ENCODE data around the gene IQCH.

IQCH gene

DNA sequence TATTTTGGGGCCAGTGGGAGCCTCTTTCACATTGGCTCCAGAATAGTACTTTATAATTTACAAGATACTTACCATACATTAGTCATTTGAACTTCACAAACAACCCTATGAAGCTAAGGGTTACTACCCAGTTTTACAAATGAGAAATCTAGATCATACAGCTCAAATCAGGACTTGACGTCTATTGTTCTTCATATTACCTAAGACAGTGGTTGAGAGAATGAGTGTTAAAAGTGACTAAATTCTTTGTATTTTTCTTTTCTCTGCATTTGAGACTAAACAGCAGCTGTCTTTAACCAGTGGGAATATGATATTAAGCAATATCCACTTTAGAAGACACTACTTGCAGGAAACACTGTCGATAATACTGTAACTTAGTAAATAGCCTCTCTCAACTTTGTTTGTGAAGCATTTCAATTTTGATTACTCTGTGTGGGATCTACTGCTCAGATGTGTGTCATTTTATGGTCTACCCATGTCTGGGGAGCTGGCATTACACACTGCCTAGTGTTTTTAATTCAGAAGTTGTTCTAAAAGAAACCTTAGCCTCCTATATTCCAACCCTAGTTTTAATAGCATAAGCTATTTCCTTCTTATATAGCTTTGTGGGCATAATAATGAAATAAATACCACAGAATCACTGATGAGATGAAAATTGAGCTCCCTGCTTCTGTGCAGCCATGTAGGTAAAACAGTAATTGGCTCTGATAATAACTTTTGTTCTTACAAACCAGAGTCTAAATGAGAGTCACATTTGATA, 45.9 kb downstream of the IQCH start:
- DNase-seq (ENCODE audit: low read depth in 3 of 3), result no peak

- DNase-seq (ENCODE audit: low read depth in 3 of 3), result no peak
Observed at GRCh38 chr15:67303490-67304363, 49.1 kb downstream of the IQCH start.

GRCh38 chr15:67304778-67305177, 50.2 kb downstream of the IQCH start:
- no peak for DNase-seq (ENCODE audit: low read depth in 3 of 3)

- no peak for DNase-seq (ENCODE audit: low read depth in 3 of 3)
Observed at GRCh38 chr15:67305506-67305905, 50.9 kb downstream of the IQCH start.

DNA sequence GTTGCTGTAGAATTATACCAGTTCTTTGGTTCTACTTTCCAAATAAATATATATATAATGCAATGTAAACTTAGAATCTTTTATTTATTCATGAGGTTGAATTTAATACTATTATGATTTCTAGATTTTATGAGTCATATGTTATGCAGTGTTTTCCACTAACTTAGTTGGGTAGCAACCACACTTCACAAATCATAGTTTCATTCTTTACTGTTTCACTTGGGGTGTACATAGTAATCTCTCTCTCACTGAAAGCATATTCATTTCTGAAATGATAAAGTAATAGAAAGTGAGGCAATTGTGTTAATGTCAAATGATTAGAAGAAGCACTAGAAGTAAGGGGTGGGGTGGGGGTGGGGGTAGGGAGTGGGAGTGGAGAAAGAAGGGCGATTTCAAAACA, 52.6 kb downstream of the IQCH start:
- DNase-seq (ENCODE audit: low read depth in 3 of 3), result no peak

- no peak for DNase-seq (ENCODE audit: low read depth in 3 of 3)
Observed at GRCh38 chr15:67307889-67308597, 53.5 kb downstream of the IQCH start.

GRCh38 chr15:67311731-67312130, 57.1 kb downstream of the IQCH start:
- no peak for DNase-seq (ENCODE audit: low read depth in 3 of 3)

- DNase-seq (ENCODE audit: low read depth in 3 of 3), result no peak
Observed at GRCh38 chr15:67319961-67320360, 65.4 kb downstream of the IQCH start.

- no peak for DNase-seq (ENCODE audit: low read depth in 3 of 3)
Observed at GRCh38 chr15:67321352-67321751, 66.8 kb downstream of the IQCH start.

GRCh38 chr15:67322481-67322880, 67.9 kb downstream of the IQCH start:
- no peak for DNase-seq (ENCODE audit: low read depth in 3 of 3)

GRCh38 chr15:67327312-67327711, 72.7 kb downstream of the IQCH start:
- DNase-seq (ENCODE audit: low read depth in 3 of 3), result no peak

- DNase-seq (ENCODE audit: low read depth in 3 of 3), result no peak
Observed at GRCh38 chr15:67327737-67328136, 73.2 kb downstream of the IQCH start.

- no peak for DNase-seq (ENCODE audit: low read depth in 3 of 3)
Observed at GRCh38 chr15:67329984-67330733, 75.6 kb downstream of the IQCH start.

- no peak for DNase-seq (ENCODE audit: low read depth in 3 of 3)
Observed at GRCh38 chr15:67331676-67332075, 77.1 kb downstream of the IQCH start.

- no peak for DNase-seq (ENCODE audit: low read depth in 3 of 3)
Observed at GRCh38 chr15:67335026-67335425, 80.4 kb downstream of the IQCH start.

- no peak for DNase-seq (ENCODE audit: low read depth in 3 of 3)
Observed at GRCh38 chr15:67335534-67336222, 81.1 kb downstream of the IQCH start.

- no peak for DNase-seq (ENCODE audit: low read depth in 3 of 3)
Observed at GRCh38 chr15:67340630-67341029, 86.0 kb downstream of the IQCH start.

DNA sequence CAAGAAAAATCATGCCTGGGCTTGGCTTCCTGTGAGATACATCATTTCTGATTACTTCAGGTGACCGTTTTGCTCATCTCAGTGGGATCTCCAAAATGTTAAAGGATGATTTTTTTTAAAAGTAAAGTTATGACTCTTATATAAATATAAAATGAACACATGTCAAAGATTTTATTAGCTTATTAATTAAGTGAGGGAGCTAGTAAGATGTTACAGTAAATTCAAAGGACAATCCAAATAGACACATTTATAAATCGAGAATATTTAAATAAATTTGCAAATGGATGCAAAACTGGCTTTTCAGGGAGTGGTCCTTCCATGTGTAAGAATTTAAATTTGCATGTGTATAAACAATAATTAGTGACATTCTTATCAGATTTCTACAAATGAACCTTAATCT, 87.0 kb downstream of the IQCH start:
- no peak for DNase-seq (ENCODE audit: low read depth in 3 of 3)

DNA sequence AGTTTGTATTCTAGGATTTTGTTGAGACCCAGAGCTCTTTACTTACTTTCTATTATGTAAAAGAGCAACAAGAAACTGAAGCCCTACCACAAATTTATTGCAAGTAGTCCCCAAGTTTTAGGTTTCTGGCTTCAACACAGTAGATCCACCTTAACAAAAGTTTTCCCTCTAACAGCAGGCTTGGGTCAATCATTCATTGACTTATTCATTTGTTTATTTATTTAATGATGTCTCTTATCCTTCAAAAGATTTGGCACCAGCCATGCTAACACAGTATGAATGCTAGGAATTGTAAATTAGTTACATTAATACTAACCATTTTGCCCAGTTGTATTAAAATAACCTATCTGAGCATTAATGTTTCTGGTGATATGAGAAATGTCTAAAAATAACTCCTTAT, 88.6 kb downstream of the IQCH start:
- no peak for DNase-seq (ENCODE audit: low read depth in 3 of 3)

GRCh38 chr15:67349634-67350033, 95.0 kb downstream of the IQCH start:
- no peak for DNase-seq (ENCODE audit: low read depth in 3 of 3)

DNA sequence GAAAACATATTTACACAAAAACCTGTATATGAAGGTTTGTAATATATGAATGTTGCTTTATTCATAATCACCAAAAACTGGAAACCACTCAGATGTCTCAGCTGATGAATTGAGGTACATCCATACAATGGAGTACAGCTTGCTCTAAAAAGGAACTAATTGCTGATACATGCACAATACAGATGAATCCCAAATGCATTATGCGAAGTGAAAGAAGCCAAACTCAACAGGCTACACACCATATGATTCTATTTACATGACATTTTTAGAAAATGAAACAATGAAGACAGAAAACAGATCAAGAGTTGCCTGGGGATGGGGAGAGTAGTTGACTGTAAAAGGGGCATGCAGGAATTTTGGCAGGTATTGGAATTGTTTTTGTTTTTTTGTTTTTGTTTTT, 95.5 kb downstream of the IQCH start:
- no peak for DNase-seq (ENCODE audit: low read depth in 3 of 3)

All from stimulated activated CD4-positive, alpha-beta T cell treated with anti-CD3 and anti-CD28 coated beads, TNF-alpha, amount 100 ng/mL, for 24 hours (primary cell).